Colonic mucosa (tissue), 4 donors: ENCODE results near the gene METRNL. TPM values are rescaled to one million over a fixed set of nuclear protein-coding genes. Genes with fewer than 3 reads are reported as not detected.

Experiments
- DNase-seq: peaks from one replicate; pipeline ENCODE4 v3.0.0-alpha.2; 2020
- H3K27ac ChIP-seq: fragments of 200-600 bp; one replicate; pipeline ENCODE4 v1.8.0; 2021
- H3K27me3 ChIP-seq: fragments of 200-600 bp; one replicate; pipeline ENCODE4 v1.8.0; 2021
- H3K36me3 ChIP-seq: fragments of 200-600 bp; one replicate; pipeline ENCODE4 v1.8.0; 2021
- H3K4me1 ChIP-seq: fragments of 200-600 bp; one replicate; pipeline ENCODE4 v1.8.0; 2021; ENCODE audit warnings: mild to moderate bottlenecking
- H3K4me3 ChIP-seq: fragments of 200-600 bp; one replicate; pipeline ENCODE4 v1.8.0; 2021
- H3K9ac ChIP-seq, 2 donors: one replicate each; pipeline ENCODE4 v1.7.0; 2013; ENCODE audit warnings: control low read depth in 2 of 2, low read depth in 2 of 2, low read length in 2 of 2
- H3K9me3 ChIP-seq: fragments of 200-600 bp; one replicate; pipeline ENCODE4 v1.8.0; 2021
- intact Hi-C: fragments of 100-400 bp; cut with DNase I; formaldehyde crosslinking; loops from one replicate; pipeline ENCODE4 v1.14.1; 2022
- total RNA-seq, 2 donors: library from RNA; stranded (reverse); fragmentation: NEBNext Ultra II Directional in 1 of 2; extraction: Animal tissue kit (Norgen Biotek cat#: 25700) in 1 of 2; gene quantifications; one replicate each; pipeline ENCODE4 v1.2.1, GENCODE V29; 2021
- TF ChIP-seq, protein P1 (sequence below): fragments of 200-600 bp; IDR thresholded peaks from one replicate; pipeline ENCODE4 v1.8.0; 2022; ENCODE audit warnings: antibody characterized with exemption, mild to moderate bottlenecking
- donor health status: healthy.
- donor health status: DM: no; HTN: no; CAD: no.
- donor health status: DM: no; HTN: no; CAD: no.

The METRNL gene
- total RNA-seq, 2 donors from 2014 or later: 84.2 to 87.2 TPM

DNA sequence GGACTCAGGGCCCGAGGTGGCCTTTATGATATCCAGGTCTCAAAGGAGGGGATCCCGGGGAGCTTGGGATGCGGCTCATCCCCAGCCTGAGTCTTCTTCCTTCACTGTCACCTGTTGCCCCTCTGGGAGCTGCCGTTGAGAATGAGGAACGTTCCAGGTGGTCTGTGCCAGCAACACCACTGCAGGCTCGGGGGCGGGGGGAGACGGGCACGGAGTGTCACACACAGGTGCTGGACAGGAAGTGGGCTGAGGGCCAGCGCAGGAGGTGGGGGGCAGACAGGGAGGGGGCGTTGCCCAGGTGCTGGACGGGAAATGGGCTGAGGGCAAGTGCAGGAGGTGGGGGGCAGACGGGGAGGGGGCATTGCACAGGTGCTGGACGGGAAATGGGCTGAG lies 28.2 kb downstream of the METRNL start:
- no peak overlapping the region for H3K9ac ChIP-seq
- H3K4me3 ChIP-seq: no peak overlapping the region
- no peak overlapping the region for H3K27ac ChIP-seq
- H3K27me3 ChIP-seq: peaks cover 5% of the 10 kb centered on the region
- intact Hi-C loops: no loop called here
- DNase-seq: no peak
- no peaks in the 10 kb centered on the region for H3K9me3 ChIP-seq
- H3K4me1 ChIP-seq: peaks cover 5% of the 10 kb centered on the region
- no peaks in the 10 kb centered on the region for H3K36me3 ChIP-seq
- TF ChIP-seq, protein P1, sequence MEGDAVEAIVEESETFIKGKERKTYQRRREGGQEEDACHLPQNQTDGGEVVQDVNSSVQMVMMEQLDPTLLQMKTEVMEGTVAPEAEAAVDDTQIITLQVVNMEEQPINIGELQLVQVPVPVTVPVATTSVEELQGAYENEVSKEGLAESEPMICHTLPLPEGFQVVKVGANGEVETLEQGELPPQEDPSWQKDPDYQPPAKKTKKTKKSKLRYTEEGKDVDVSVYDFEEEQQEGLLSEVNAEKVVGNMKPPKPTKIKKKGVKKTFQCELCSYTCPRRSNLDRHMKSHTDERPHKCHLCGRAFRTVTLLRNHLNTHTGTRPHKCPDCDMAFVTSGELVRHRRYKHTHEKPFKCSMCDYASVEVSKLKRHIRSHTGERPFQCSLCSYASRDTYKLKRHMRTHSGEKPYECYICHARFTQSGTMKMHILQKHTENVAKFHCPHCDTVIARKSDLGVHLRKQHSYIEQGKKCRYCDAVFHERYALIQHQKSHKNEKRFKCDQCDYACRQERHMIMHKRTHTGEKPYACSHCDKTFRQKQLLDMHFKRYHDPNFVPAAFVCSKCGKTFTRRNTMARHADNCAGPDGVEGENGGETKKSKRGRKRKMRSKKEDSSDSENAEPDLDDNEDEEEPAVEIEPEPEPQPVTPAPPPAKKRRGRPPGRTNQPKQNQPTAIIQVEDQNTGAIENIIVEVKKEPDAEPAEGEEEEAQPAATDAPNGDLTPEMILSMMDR: no peak

DNA sequence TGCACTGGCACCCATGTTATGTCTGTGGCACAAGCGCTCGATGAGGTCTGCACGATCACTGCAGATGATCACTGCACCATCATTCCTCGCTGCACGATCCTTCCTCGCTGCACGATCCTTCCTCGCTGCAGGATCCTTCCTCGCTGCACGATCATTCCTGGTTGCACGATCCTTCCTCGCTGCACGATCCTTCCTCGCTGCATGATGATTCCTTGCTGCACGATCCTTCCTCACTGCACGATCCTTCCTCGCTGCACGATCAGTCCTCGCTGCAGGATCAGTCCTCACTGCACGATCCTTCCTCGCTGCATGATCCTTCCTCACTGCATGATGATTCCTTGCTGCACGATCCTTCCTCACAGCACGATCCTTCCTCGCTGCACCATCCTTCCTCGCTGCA lies 29.3 kb downstream of the METRNL start:
- DNase-seq: no peak
- Histone ChIP-seq H3K9ac (no peak overlapping the region), H3K27ac (no peak overlapping the region), H3K4me1 (peaks cover 5% of the 10 kb centered on the region), H3K36me3 (no peaks in the 10 kb centered on the region), H3K27me3 (peaks cover 5% of the 10 kb centered on the region), H3K9me3 (no peaks in the 10 kb centered on the region), H3K4me3 (no peak overlapping the region)
- TF ChIP-seq, protein P1: no peak
- intact Hi-C loops: no loop called here

DNA sequence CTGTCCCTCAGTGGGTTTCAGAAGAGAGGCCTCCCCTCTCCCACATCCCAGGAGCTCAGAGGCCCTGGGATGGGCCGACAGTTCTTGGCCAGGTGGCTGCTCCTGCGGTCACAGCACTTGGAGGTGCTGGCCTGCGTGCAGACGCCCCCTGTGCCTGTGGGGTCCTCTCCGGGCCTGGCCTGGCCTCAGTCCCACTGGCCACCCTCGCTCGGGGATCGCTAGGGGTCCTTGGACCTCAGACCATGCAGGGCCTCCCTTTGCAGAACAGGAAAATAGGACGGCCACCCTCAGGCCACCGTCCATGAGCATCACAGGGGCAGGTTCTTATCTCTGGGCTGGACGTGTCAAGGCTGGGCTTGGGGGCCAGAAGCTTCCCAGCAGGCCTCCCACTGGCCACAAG lies 30.0 kb downstream of the METRNL start:
- TF ChIP-seq, protein P1: no peak
- Histone ChIP-seq H3K4me3 (no peak overlapping the region), H3K9me3 (no peaks in the 10 kb centered on the region), H3K36me3 (no peaks in the 10 kb centered on the region), H3K9ac (peak overlapping the region in 1 of 2 donors; percentile 10), H3K4me1 (peaks cover 5% of the 10 kb centered on the region), H3K27ac (no peak overlapping the region), H3K27me3 (peaks cover 5% of the 10 kb centered on the region)
- intact Hi-C loops: no loop called here
- no peak for DNase-seq

DNA sequence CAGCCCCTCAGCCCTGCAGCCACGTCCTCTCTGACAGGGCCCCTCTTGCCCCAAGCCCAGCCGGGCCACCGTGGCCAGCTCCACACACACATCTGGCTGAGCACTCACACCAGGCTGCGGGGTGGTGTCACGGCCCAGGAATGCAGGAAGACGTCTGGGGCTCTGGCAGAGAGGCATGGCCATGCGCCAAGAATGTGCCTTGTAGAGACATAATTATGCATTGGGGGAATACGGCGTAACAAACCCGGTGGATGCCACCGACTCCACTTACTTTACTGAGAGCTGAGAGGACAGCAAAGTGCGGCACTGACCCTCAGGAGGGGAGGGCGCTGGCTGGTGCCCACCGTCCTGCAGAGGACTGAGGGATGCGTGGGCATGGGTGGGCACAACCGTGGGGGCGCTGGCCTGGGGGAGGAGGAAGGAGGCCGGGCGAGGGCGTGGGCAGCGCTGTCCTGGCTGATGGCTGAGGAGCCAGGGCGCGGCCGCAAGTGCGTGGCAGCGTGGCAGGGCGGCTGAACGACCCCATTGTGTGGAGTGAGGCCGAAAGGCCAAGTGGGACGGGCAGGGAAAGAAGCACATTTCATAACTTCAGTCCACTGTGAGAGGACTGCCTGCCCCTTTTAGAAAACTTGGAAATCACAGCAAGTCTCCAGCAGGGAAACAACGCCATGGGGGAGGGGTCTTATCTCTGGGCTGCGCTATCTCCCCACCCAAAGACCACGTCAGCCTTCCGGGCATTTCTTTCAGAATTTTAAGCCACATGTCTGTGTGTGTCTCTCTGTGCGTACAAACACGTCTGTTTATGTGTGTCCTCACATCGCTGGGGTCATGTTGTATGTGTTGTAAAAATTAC lies 30.6 kb downstream of the METRNL start:
- intact Hi-C loops: no loop called here
- no peaks in the 10 kb centered on the region for H3K36me3 ChIP-seq
- TF ChIP-seq, protein P1: no peak
- peak overlapping the region; percentile 10 to 43 for H3K9ac ChIP-seq
- H3K27ac ChIP-seq: no peak overlapping the region
- H3K4me1 ChIP-seq: peaks cover 5% of the 10 kb centered on the region
- peaks cover 5% of the 10 kb centered on the region for H3K27me3 ChIP-seq
- no peaks in the 10 kb centered on the region for H3K9me3 ChIP-seq
- H3K4me3 ChIP-seq: peak overlapping the region; percentile 7
- peak; percentile 82 for DNase-seq

DNA sequence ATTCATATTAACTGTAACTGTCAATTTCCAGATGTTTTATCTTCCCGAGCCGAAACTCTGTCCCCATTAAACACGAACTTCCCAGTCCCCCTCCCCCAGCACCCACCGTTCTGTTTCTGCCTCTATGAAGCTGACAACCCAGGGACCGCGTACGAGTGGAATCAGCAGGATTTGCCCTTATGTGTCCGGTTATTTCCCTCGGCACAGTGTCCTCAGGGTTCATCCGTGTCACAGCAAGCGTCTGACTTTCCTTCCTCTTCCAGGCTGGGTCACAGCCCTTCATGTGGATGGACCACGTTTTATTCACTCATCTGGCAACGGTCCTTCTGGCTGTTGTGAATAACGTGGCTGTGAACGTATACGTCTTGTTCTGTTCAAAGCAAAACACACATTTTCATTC lies 31.3 kb downstream of the METRNL start:
- Histone ChIP-seq H3K27ac (no peak overlapping the region), H3K9ac (no peak overlapping the region)

More for the DNA sequence above, 31.3 kb downstream of the METRNL start:
- H3K9me3 ChIP-seq: no peaks in the 10 kb centered on the region
- no peak overlapping the region for H3K4me3 ChIP-seq
- H3K27me3 ChIP-seq: peaks cover 5% of the 10 kb centered on the region
- H3K4me1 ChIP-seq: peaks cover 5% of the 10 kb centered on the region
- H3K36me3 ChIP-seq: no peaks in the 10 kb centered on the region
- intact Hi-C loops: no loop called here
- DNase-seq: no peak
- TF ChIP-seq, protein P1: no peak
